OCI-LY1 (cell line): ENCODE results near the gene AGBL3.

Experiments used
- H2AFZ ChIP-seq: fragments of 200-600 bp; sonication (generic), shearing (Covaris generic); 2 replicates; pipeline ENCODE4 v1.6.0; 2014; ENCODE audit warnings: antibody characterized with exemption, mild to moderate bottlenecking, low read length
- H3F3A ChIP-seq: fragments of 200-600 bp; sonication (generic), shearing (Covaris generic); 2 replicates; pipeline ENCODE4 v1.6.0; 2014; ENCODE audit warnings: mild to moderate bottlenecking, antibody characterized with exemption, low read length, moderate library complexity; ENCODE audit not compliant: insufficient read depth
- H3K27ac ChIP-seq: fragments of 200-600 bp; sonication (generic); 2 replicates; pipeline ENCODE4 v1.5.1; 2014; ENCODE audit warnings: low read length, mixed run types, mild to moderate bottlenecking, low read depth; ENCODE audit not compliant: poor library complexity, severe bottlenecking
- H3K27me3 ChIP-seq: fragments of 200-600 bp; sonication (generic); 2 replicates; pipeline ENCODE4 v1.6.0; 2014; ENCODE audit warnings: antibody characterized with exemption, mild to moderate bottlenecking, low read length, moderate library complexity; ENCODE audit not compliant: insufficient read depth
- H3K36me3 ChIP-seq: fragments of 200-600 bp; sonication (generic); 2 replicates; pipeline ENCODE4 v1.6.1; 2014; ENCODE audit warnings: mild to moderate bottlenecking, antibody characterized with exemption, low read length, moderate library complexity, mixed read lengths; ENCODE audit not compliant: insufficient read depth
- H3K4me1 ChIP-seq: fragments of 200-600 bp; sonication (generic); 2 replicates; pipeline ENCODE4 v1.5.1; 2014; ENCODE audit warnings: mild to moderate bottlenecking, low read length, moderate library complexity; ENCODE audit not compliant: insufficient read depth, severe bottlenecking
- H3K4me2 ChIP-seq: fragments of 200-600 bp; sonication (generic), shearing (Covaris generic); 2 replicates; pipeline ENCODE4 v1.6.1; 2014; ENCODE audit warnings: low read length
- H3K4me3 ChIP-seq: fragments of 200-600 bp; sonication (generic); 2 replicates; pipeline ENCODE4 v1.5.1; 2014; ENCODE audit warnings: low read length, low read depth, mild to moderate bottlenecking, mixed read lengths; ENCODE audit not compliant: poor library complexity, severe bottlenecking
- H3K79me2 ChIP-seq: fragments of 200-600 bp; shearing (Covaris generic); 2 replicates; pipeline ENCODE4 v1.6.1; 2016; ENCODE audit warnings: mixed run types, low read length, mixed read lengths; ENCODE audit not compliant: insufficient read depth
- H3K9ac ChIP-seq: fragments of 200-600 bp; sonication (generic), shearing (Covaris generic); 2 replicates; pipeline ENCODE4 v1.6.1; 2014; ENCODE audit warnings: mild to moderate bottlenecking, low read length, mixed read lengths
- H3K9me2 ChIP-seq: fragments of 200-600 bp; sonication (generic), shearing (Covaris generic); 2 replicates; pipeline ENCODE4 v1.6.1; 2014; ENCODE audit warnings: low read depth, mild to moderate bottlenecking, low read length, mixed read lengths
- H3K9me3 ChIP-seq: fragments of 200-600 bp; shearing (Covaris generic); 2 replicates; pipeline ENCODE4 v1.6.1; 2014; ENCODE audit warnings: low read length, mixed read lengths
- H4K20me1 ChIP-seq: fragments of 200-600 bp; sonication (generic), shearing (Covaris generic); 2 replicates; pipeline ENCODE4 v1.6.0; 2016; ENCODE audit warnings: mild to moderate bottlenecking, low read length; ENCODE audit not compliant: insufficient read depth
- CTCF ChIP-seq: fragments of 200-600 bp; sonication (generic), shearing (Covaris generic); IDR thresholded peaks from 2 replicates; pipeline ENCODE4 v1.5.1; 2017; ENCODE audit warnings: mild to moderate bottlenecking, antibody characterized with exemption, low read length, moderate library complexity, mixed read lengths
- EZH2 ChIP-seq: fragments of 200-600 bp; sonication (generic), shearing (Covaris generic); IDR thresholded peaks from 2 replicates; pipeline ENCODE4 v1.8.0; 2017; ENCODE audit warnings: borderline replicate concordance, mixed run types, mild to moderate bottlenecking, antibody characterized with exemption, low read length, moderate library complexity, mixed read lengths

AGBL3 gene

GRCh38 chr7:134993877-134994456 is 7.7 kb downstream of the AGBL3 start:
- Histone ChIP-seq H3K27ac (no peak overlapping the region), H3K4me2 (no peak overlapping the region), H3K4me3 (no peak overlapping the region), H2AFZ (no peak overlapping the region), H3K4me1 (peaks cover 32% of the 10 kb centered on the region), H3K9ac (no peak overlapping the region), H4K20me1 (no peaks in the 10 kb centered on the region), H3F3A (no peaks in the 10 kb centered on the region), H3K79me2 (no peaks in the 10 kb centered on the region), H3K9me2 (no peaks in the 10 kb centered on the region), H3K27me3 (no peaks in the 10 kb centered on the region), H3K36me3 (peaks cover 44% of the 10 kb centered on the region; the same call in 1 of the 2 replicates), H3K9me3 (no peaks in the 10 kb centered on the region)
- TF ChIP-seq CTCF (no peak), EZH2 (no peak)

- Histone ChIP-seq H3K27me3 (no peaks in the 10 kb centered on the region), H3K9me2 (no peaks in the 10 kb centered on the region), H2AFZ (no peak overlapping the region), H3K9ac (peak overlapping the region; percentile 14; the same call in 1 of the 2 replicates), H4K20me1 (no peaks in the 10 kb centered on the region), H3K9me3 (no peaks in the 10 kb centered on the region), H3K27ac (peak overlapping the region; percentile 80), H3K79me2 (no peaks in the 10 kb centered on the region), H3K4me1 (peaks cover 32% of the 10 kb centered on the region), H3K36me3 (peaks cover 37% of the 10 kb centered on the region; the same call in 1 of the 2 replicates), H3F3A (no peaks in the 10 kb centered on the region), H3K4me2 (peak overlapping the region; percentile 35; the same call in 1 of the 2 replicates), H3K4me3 (no peak overlapping the region)
- TF ChIP-seq CTCF: no peak
These were observed 9.2 kb downstream of the AGBL3 start for GRCh38 chr7:134995239-134996096.

- Histone ChIP-seq H3K9me3 (no peaks in the 10 kb centered on the region), H2AFZ (no peak overlapping the region), H3K27ac (peak overlapping the region; percentile 80), H3K27me3 (no peaks in the 10 kb centered on the region), H3K36me3 (peaks cover 30% of the 10 kb centered on the region; the same call in 1 of the 2 replicates), H3K9me2 (no peaks in the 10 kb centered on the region), H3K4me2 (no peak overlapping the region; the same call in 1 of the 2 replicates), H3K4me1 (peaks cover 32% of the 10 kb centered on the region), H3F3A (no peaks in the 10 kb centered on the region), H3K4me3 (no peak overlapping the region), H3K9ac (no peak overlapping the region), H3K79me2 (no peaks in the 10 kb centered on the region), H4K20me1 (no peaks in the 10 kb centered on the region)
- TF ChIP-seq EZH2 (no peak), CTCF (no peak)
These were observed 9.8 kb downstream of the AGBL3 start for GRCh38 chr7:134996097-134996550.
